Keratinocyte (primary cell): ENCODE data around the gene KRTAP2-2. TPM values are rescaled to one million over a fixed set of nuclear protein-coding genes. Genes with fewer than 3 reads are reported as not detected.

Experiments used
- DNase-seq: peaks from one replicate; pipeline ENCODE4 v3.0.0-alpha.2; 2011; ENCODE audit warnings: low read depth, missing footprints, low spot score
- FAIRE-seq: peaks from 2 replicates; lab custom pipeline; 2011; peaks lifted over from hg19 to GRCh38; lab: Jason Lieb, UNC
- H2AFZ ChIP-seq: 2 replicates; pipeline ENCODE4 v1.6.0; 2012; ENCODE audit warnings: low read length, control low read depth, inconsistent platforms; ENCODE audit not compliant: control insufficient read depth
- H3K27ac ChIP-seq: 2 replicates; pipeline ENCODE4 v1.5.1; 2011; ENCODE audit warnings: low read length; ENCODE audit not compliant: control insufficient read depth, insufficient read depth
- H3K27me3 ChIP-seq: 3 replicates; pipeline ENCODE4 v1.6.0; 2011; ENCODE audit warnings: low read length; ENCODE audit not compliant: control insufficient read depth, insufficient read depth; ENCODE audit errors: extremely low read depth
- H3K36me3 ChIP-seq, 2 experiments: 2 replicates in 1 of 2; 3 replicates in 1 of 2; pipeline ENCODE4 v1.5.1; 2011; ENCODE audit warnings: low read length in 2 of 2, mild to moderate bottlenecking in 1 of 2; ENCODE audit not compliant: control insufficient read depth in 2 of 2, insufficient read depth in 2 of 2; ENCODE audit errors: extremely low read depth in 1 of 2
- H3K4me1 ChIP-seq: 3 replicates; pipeline ENCODE4 v1.5.1; 2011; ENCODE audit warnings: low read length; ENCODE audit not compliant: control insufficient read depth, insufficient read depth; ENCODE audit errors: extremely low read depth
- H3K4me2 ChIP-seq: 3 replicates; pipeline ENCODE4 v1.6.0; 2011; ENCODE audit warnings: low read depth, low read length; ENCODE audit not compliant: control insufficient read depth, insufficient read depth; ENCODE audit errors: extremely low read depth
- H3K4me3 ChIP-seq, 3 experiments: fragments of 200-600 bp in 1 of 3; sonication (generic) in 1 of 3; 2 replicates in 2 of 3; 3 replicates in 1 of 3; pipeline ENCODE4 v1.5.1; 2011 to 2016; ENCODE audit warnings: low read length in 3 of 3, mild to moderate bottlenecking in 3 of 3, control low read depth in 2 of 3, inconsistent platforms in 1 of 3, low read depth in 1 of 3, mixed read lengths in 1 of 3, mixed run types in 1 of 3, moderate library complexity in 1 of 3; ENCODE audit not compliant: control insufficient read depth in 2 of 3, insufficient read depth in 2 of 3; ENCODE audit errors: extremely low read depth in 1 of 3
- H3K79me2 ChIP-seq: 2 replicates; pipeline ENCODE4 v1.6.0; 2012; ENCODE audit warnings: low read length; ENCODE audit not compliant: control insufficient read depth, insufficient read depth
- H3K9ac ChIP-seq: 3 replicates; pipeline ENCODE4 v1.6.0; 2011; ENCODE audit warnings: low read length; ENCODE audit not compliant: control insufficient read depth, insufficient read depth; ENCODE audit errors: extremely low read depth
- H3K9me1 ChIP-seq: 3 replicates; pipeline ENCODE4 v1.6.0; 2011; ENCODE audit warnings: low read length; ENCODE audit not compliant: control insufficient read depth, insufficient read depth; ENCODE audit errors: extremely low read depth
- H3K9me3 ChIP-seq: 2 replicates; pipeline ENCODE4 v1.5.1; 2012; ENCODE audit warnings: low read depth, low read length; ENCODE audit not compliant: control insufficient read depth
- H4K20me1 ChIP-seq: 3 replicates; pipeline ENCODE4 v1.6.0; 2011; ENCODE audit warnings: low read length; ENCODE audit not compliant: control insufficient read depth, insufficient read depth; ENCODE audit errors: extremely low read depth
- CTCF ChIP-seq, 3 experiments: IDR thresholded peaks in 1 of 3; conservative IDR thresholded peaks in 1 of 3; optimal IDR thresholded peaks in 1 of 3; 2 replicates in 2 of 3; 3 replicates in 1 of 3; pipeline versions ENCODE3 to v1.5.1; 2011; ENCODE audit warnings: low read length in 3 of 3, mild to moderate bottlenecking in 3 of 3, moderate library complexity in 2 of 3, control low read depth in 1 of 3, inconsistent platforms in 1 of 3; ENCODE audit not compliant: insufficient read depth in 2 of 3; ENCODE audit errors: extremely low read depth in 1 of 3
- EZH2 ChIP-seq: IDR thresholded peaks from one replicate; pipeline ENCODE4 v1.6.1; 2012; ENCODE audit warnings: inconsistent platforms, mild to moderate bottlenecking, low read length, moderate library complexity
- dilution Hi-C: fragments of 300-500 bp; cut with MboI; formaldehyde crosslinking; loops from one replicate; pipeline ENCODE4 v1.7.0; 2020; ENCODE audit warnings: low sequenced_read_pairs; ENCODE audit not compliant: extremely low pct_ligation_motif_present
- polyA plus RNA-seq, 5 experiments: library from polyadenylated mRNA; depleted of rRNA in 3 of 5; stranded (reverse) in 3 of 5; stranded (forward) in 1 of 5; unstranded in 1 of 5; fragments of >200 nt; gene quantifications; 1 replicate in 1 of 5; 2 replicates in 3 of 5; 3 replicates in 1 of 5; pipeline versions ENCODE4 v1.2.1 to v1.2.3, GENCODE V29; 2011 to 2012; ENCODE audit warnings: missing spikeins in 2 of 5, low read depth in 1 of 5, low replicate concordance in 1 of 5

KRTAP2-2 gene
- polyA plus RNA-seq, 1 donor (not counting 4 experiments of a cell fraction or from before 2014, with no cell fraction given) = not detected

GRCh38 chr17:41054025-41054424 lies 1.0 kb downstream of the KRTAP2-2 start:
- Histone ChIP-seq H3K4me3 (no peak overlapping the region), H2AFZ (no peak overlapping the region), H3K4me2 (no peak overlapping the region), H4K20me1 (no peaks in the 10 kb centered on the region), H3K27ac (no peak overlapping the region), H3K9me1 (no peaks in the 10 kb centered on the region), H3K27me3 (no peaks in the 10 kb centered on the region), H3K9ac (no peak overlapping the region), H3K79me2 (no peaks in the 10 kb centered on the region), H3K4me1 (peaks cover 3% of the 10 kb centered on the region), H3K36me3 (no peaks in the 10 kb centered on the region), H3K9me3 (no peaks in the 10 kb centered on the region)
- FAIRE-seq = no peak
- TF ChIP-seq CTCF (optimal IDR thresholded peaks at IDR 0.05 in 1 of 3, IDR thresholded peaks at IDR 0.05 in 1 of 3, conservative IDR thresholded peaks at IDR 0.05 in 1 of 3; ENCODE audit: extremely low read depth in 1 of 3, insufficient read depth in 2 of 3, low read length in 3 of 3) (no peak), EZH2 (no peak)
- dilution Hi-C loops = no loop called here
- no peak for DNase-seq

GRCh38 chr17:41052566-41052965 lies 2.5 kb downstream of the KRTAP2-2 start:
- DNase-seq (no peak), FAIRE-seq (no peak)
- no peaks in the 10 kb centered on the region for H3K9me1 ChIP-seq

More at GRCh38 chr17:41052566-41052965, 2.5 kb downstream of the KRTAP2-2 start:
- no peak overlapping the region for H3K4me3 ChIP-seq
- no peaks in the 10 kb centered on the region for H3K27me3 ChIP-seq
- TF ChIP-seq EZH2 = no peak
- no peak for TF ChIP-seq CTCF (optimal IDR thresholded peaks at IDR 0.05 in 1 of 3, IDR thresholded peaks at IDR 0.05 in 1 of 3, conservative IDR thresholded peaks at IDR 0.05 in 1 of 3; ENCODE audit: extremely low read depth in 1 of 3, insufficient read depth in 2 of 3, low read length in 3 of 3)
- H3K4me2 ChIP-seq = no peak overlapping the region
- H3K9ac ChIP-seq = no peak overlapping the region
- no peaks in the 10 kb centered on the region for H4K20me1 ChIP-seq
- no peak overlapping the region for H3K27ac ChIP-seq
- no peaks in the 10 kb centered on the region for H3K9me3 ChIP-seq
- dilution Hi-C loops = no loop called here
- H3K36me3 ChIP-seq = no peaks in the 10 kb centered on the region
- H3K4me1 ChIP-seq = peaks cover 13% of the 10 kb centered on the region
- no peaks in the 10 kb centered on the region for H3K79me2 ChIP-seq
- H2AFZ ChIP-seq = no peak overlapping the region
